ENCODE data around the gene RDH11. TPM values are rescaled to one million over a fixed set of nuclear protein-coding genes. Genes with fewer than 3 reads are reported as not detected.

RDH11 gene
- total and polyA plus RNA-seq, 2 experiments from 2014 or later: 148 to 164 TPM

- Histone ChIP-seq H3K27me3 (no peaks in the 10 kb centered on the region), H4K20me1 (ENCODE audit: insufficient read depth, poor library complexity, severe bottlenecking) (no peaks in the 10 kb centered on the region), H3K4me1 (ENCODE audit: insufficient read depth) (peaks cover 4% of the 10 kb centered on the region), H2AFZ (no peak overlapping the region), H3K4me3 (no peak overlapping the region), H3K27ac (no peak overlapping the region), H3K9me3 (ENCODE audit: low read depth) (no peaks in the 10 kb centered on the region), H3K9me2 (replicated peaks; ENCODE audit: insufficient read depth) (no peaks in the 10 kb centered on the region), H3K36me3 (replicated peaks; ENCODE audit: insufficient read depth, low read depth) (no peaks in the 10 kb centered on the region), H3K79me2 (no peaks in the 10 kb centered on the region), H3K4me2 (no peak overlapping the region)
- no peak for TF ChIP-seq EZH2phosphoT487 (IDR thresholded peaks at IDR 0.05; ENCODE audit: low read depth, severe bottlenecking, unreplicated experiment)
- no peak for TF ChIP-seq CTCF (IDR thresholded peaks at IDR 0.05; ENCODE audit: poor library complexity)
- no peak for TF ChIP-seq EZH2 (IDR thresholded peaks at IDR 0.05; ENCODE audit: borderline replicate concordance)
- DNase-seq (ENCODE audit: low spot score): no peak
- 86% methylated on average over 3 of the region's 4 CpGs for WGBS (ENCODE audit: low lambda C conversion rate, missing lambda C conversion rate)
Observed at GRCh38 chr14:67736771-67737170, 41.2 kb upstream of the RDH11 start.

GRCh38 chr14:67735336-67736147 is 40.0 kb upstream of the RDH11 start:
- H3K79me2 ChIP-seq: no peaks in the 10 kb centered on the region
- TF ChIP-seq EZH2 (IDR thresholded peaks at IDR 0.05; ENCODE audit: borderline replicate concordance) (no peak), CTCF (IDR thresholded peaks at IDR 0.05; ENCODE audit: poor library complexity) (no peak), EZH2phosphoT487 (IDR thresholded peaks at IDR 0.05; ENCODE audit: low read depth, severe bottlenecking, unreplicated experiment) (no peak)
- H3K27ac ChIP-seq: no peak overlapping the region
- DNase-seq (ENCODE audit: low spot score): no peak
- H3K4me1 ChIP-seq (ENCODE audit: insufficient read depth): peaks cover 4% of the 10 kb centered on the region
- no peak overlapping the region for H2AFZ ChIP-seq
- H3K9me2 ChIP-seq (replicated peaks; ENCODE audit: insufficient read depth): no peaks in the 10 kb centered on the region
- no peaks in the 10 kb centered on the region for H4K20me1 ChIP-seq (ENCODE audit: insufficient read depth, poor library complexity, severe bottlenecking)
- no peaks in the 10 kb centered on the region for H3K27me3 ChIP-seq
- no peak overlapping the region for H3K4me2 ChIP-seq
- no peaks in the 10 kb centered on the region for H3K9me3 ChIP-seq (ENCODE audit: low read depth)
- no peaks in the 10 kb centered on the region for H3K36me3 ChIP-seq (replicated peaks; ENCODE audit: insufficient read depth, low read depth)
- WGBS (ENCODE audit: low lambda C conversion rate, missing lambda C conversion rate): 95% methylated on average over 10 of the region's 10 CpGs
- H3K4me3 ChIP-seq: no peak overlapping the region

GRCh38 chr14:67734675-67735074 is 39.1 kb upstream of the RDH11 start:
- TF ChIP-seq EZH2phosphoT487 (IDR thresholded peaks at IDR 0.05; ENCODE audit: low read depth, severe bottlenecking, unreplicated experiment) (no peak), CTCF (IDR thresholded peaks at IDR 0.05; ENCODE audit: poor library complexity) (no peak), EZH2 (IDR thresholded peaks at IDR 0.05; ENCODE audit: borderline replicate concordance) (no peak)
- no peaks in the 10 kb centered on the region for H4K20me1 ChIP-seq (ENCODE audit: insufficient read depth, poor library complexity, severe bottlenecking)
- H3K36me3 ChIP-seq (replicated peaks; ENCODE audit: insufficient read depth, low read depth): no peaks in the 10 kb centered on the region
- H3K27ac ChIP-seq: no peak overlapping the region
- H3K9me3 ChIP-seq (ENCODE audit: low read depth): no peaks in the 10 kb centered on the region
- H2AFZ ChIP-seq: no peak overlapping the region
- H3K27me3 ChIP-seq: no peaks in the 10 kb centered on the region
- DNase-seq (ENCODE audit: low spot score): no peak
- 77% methylated on average over 3 of the region's 3 CpGs for WGBS (ENCODE audit: low lambda C conversion rate, missing lambda C conversion rate)
- no peaks in the 10 kb centered on the region for H3K79me2 ChIP-seq
- H3K4me2 ChIP-seq: no peak overlapping the region
- peaks cover 8% of the 10 kb centered on the region for H3K4me1 ChIP-seq (ENCODE audit: insufficient read depth)
- no peaks in the 10 kb centered on the region for H3K9me2 ChIP-seq (replicated peaks; ENCODE audit: insufficient read depth)
- no peak overlapping the region for H3K4me3 ChIP-seq
